KMS-11 (cell line): ENCODE measurements around the gene PDE1C.

Experiments
- H2AFZ ChIP-seq: fragments of 200-600 bp; sonication (generic); 2 replicates; pipeline ENCODE4 v1.6.1; 2016; ENCODE audit warnings: antibody characterized with exemption, mixed run types, low read depth
- H3K27ac ChIP-seq: fragments of 200-600 bp; sonication (generic); 2 replicates; pipeline ENCODE4 v1.6.1; 2016; ENCODE audit warnings: mild to moderate bottlenecking, mixed run types
- H3K27me3 ChIP-seq: fragments of 200-600 bp; sonication (generic); 2 replicates; pipeline ENCODE4 v1.6.1; 2017; ENCODE audit warnings: mild to moderate bottlenecking, low read depth, mixed run types, moderate library complexity; ENCODE audit not compliant: insufficient read depth
- H3K36me3 ChIP-seq: fragments of 200-600 bp; sonication (generic); 2 replicates; pipeline ENCODE4 v1.6.1; 2017; ENCODE audit warnings: mild to moderate bottlenecking, mixed run types; ENCODE audit not compliant: insufficient read depth
- H3K4me1 ChIP-seq: fragments of 200-600 bp; sonication (generic); 2 replicates; pipeline ENCODE4 v1.6.1; 2016; ENCODE audit warnings: mild to moderate bottlenecking, low read depth, mixed run types; ENCODE audit not compliant: poor library complexity, severe bottlenecking
- H3K4me2 ChIP-seq: fragments of 200-600 bp; sonication (generic); 2 replicates; pipeline ENCODE4 v1.7.0; 2016; ENCODE audit warnings: mild to moderate bottlenecking, mixed run types
- H3K4me3 ChIP-seq: fragments of 200-600 bp; sonication (generic); IDR thresholded peaks from 2 replicates; pipeline ENCODE4 v1.6.1; 2017; ENCODE audit warnings: low read depth, low read length, mixed read lengths; ENCODE audit not compliant: insufficient read depth
- H3K79me2 ChIP-seq: fragments of 200-600 bp; sonication (generic); 2 replicates; pipeline ENCODE4 v1.6.1; 2016; ENCODE audit warnings: low read depth, mixed run types; ENCODE audit not compliant: insufficient read depth
- H3K9ac ChIP-seq: fragments of 200-600 bp; sonication (generic); 2 replicates; pipeline ENCODE4 v1.6.1; 2016; ENCODE audit warnings: mild to moderate bottlenecking, mixed run types
- H4K20me1 ChIP-seq: fragments of 200-600 bp; sonication (generic); 2 replicates; pipeline ENCODE4 v1.6.1; 2016; ENCODE audit warnings: mild to moderate bottlenecking, mixed run types; ENCODE audit not compliant: insufficient read depth
- CTCF ChIP-seq: fragments of 200-600 bp; sonication (generic); conservative IDR thresholded peaks from 2 replicates; pipeline ENCODE4 v1.6.1; 2017; ENCODE audit warnings: low read depth, mild to moderate bottlenecking, antibody characterized with exemption, low read length, moderate library complexity, mixed read lengths

PDE1C gene

GRCh38 chr7:32091608-32092210, 21.5 kb upstream of the PDE1C start:
- no peak overlapping the region for H2AFZ ChIP-seq
- H3K79me2 ChIP-seq = no peaks in the 10 kb centered on the region
- H3K27ac ChIP-seq = no peak overlapping the region
- H3K27me3 ChIP-seq = no peaks in the 10 kb centered on the region
- H3K9ac ChIP-seq = no peak overlapping the region
- no peak for TF ChIP-seq CTCF
- no peak overlapping the region for H3K4me2 ChIP-seq
- no peaks in the 10 kb centered on the region for H3K36me3 ChIP-seq
- no peaks in the 10 kb centered on the region for H3K4me1 ChIP-seq
- H4K20me1 ChIP-seq = no peaks in the 10 kb centered on the region
- no peak overlapping the region for H3K4me3 ChIP-seq

- Histone ChIP-seq H4K20me1 (no peaks in the 10 kb centered on the region), H3K79me2 (no peaks in the 10 kb centered on the region), H3K36me3 (no peaks in the 10 kb centered on the region), H2AFZ (no peak overlapping the region), H3K4me2 (no peak overlapping the region), H3K9ac (no peak overlapping the region), H3K27ac (no peak overlapping the region), H3K4me3 (no peak overlapping the region), H3K27me3 (no peaks in the 10 kb centered on the region), H3K4me1 (no peaks in the 10 kb centered on the region)
- TF ChIP-seq CTCF = no peak
These were observed 19.5 kb upstream of the PDE1C start for GRCh38 chr7:32089678-32090077.

DNA sequence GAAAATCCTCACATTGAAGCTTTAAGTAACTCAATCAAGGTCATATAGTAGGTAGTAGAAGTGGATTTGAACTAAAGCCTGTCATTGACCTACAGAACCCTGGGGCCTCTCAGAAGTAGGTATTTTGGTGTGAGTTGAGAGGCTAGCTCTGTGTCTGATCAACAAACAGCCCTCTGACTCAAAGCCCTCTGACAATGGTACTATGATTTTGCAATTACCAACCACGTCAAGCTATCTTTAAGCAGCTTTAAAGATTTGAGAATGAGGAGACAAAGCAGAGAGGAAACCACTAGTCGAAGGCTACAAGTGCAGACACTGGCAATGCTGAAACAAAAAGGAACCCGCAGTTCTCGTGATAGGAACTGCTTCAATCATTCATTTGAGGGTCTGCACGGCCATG, 19.0 kb upstream of the PDE1C start:
- H3K4me3 ChIP-seq = no peak overlapping the region
- H2AFZ ChIP-seq = no peak overlapping the region
- no peaks in the 10 kb centered on the region for H4K20me1 ChIP-seq
- H3K79me2 ChIP-seq = no peaks in the 10 kb centered on the region
- H3K9ac ChIP-seq = no peak overlapping the region
- no peaks in the 10 kb centered on the region for H3K4me1 ChIP-seq
- no peak overlapping the region for H3K4me2 ChIP-seq
- TF ChIP-seq CTCF = no peak
- H3K27ac ChIP-seq = no peak overlapping the region
- no peaks in the 10 kb centered on the region for H3K36me3 ChIP-seq
- H3K27me3 ChIP-seq = no peaks in the 10 kb centered on the region

GRCh38 chr7:32088451-32088881, 18.3 kb upstream of the PDE1C start:
- H3K27ac ChIP-seq = no peak overlapping the region
- no peak for TF ChIP-seq CTCF
- H3K79me2 ChIP-seq = no peaks in the 10 kb centered on the region
- no peaks in the 10 kb centered on the region for H3K36me3 ChIP-seq
- no peaks in the 10 kb centered on the region for H3K27me3 ChIP-seq
- H4K20me1 ChIP-seq = no peaks in the 10 kb centered on the region
- no peak overlapping the region for H3K4me3 ChIP-seq
- no peak overlapping the region for H2AFZ ChIP-seq
- no peak overlapping the region for H3K9ac ChIP-seq
- H3K4me2 ChIP-seq = no peak overlapping the region
- no peaks in the 10 kb centered on the region for H3K4me1 ChIP-seq
